BE2C (cell line): Measurements from ENCODE around the gene PPIH.
A peak's percentile ranks its signal among the peaks of the same experiment; 100 is the strongest.
"Not testable (repeated sequence)": the region's sequence is repeated elsewhere in the genome, so short reads cannot be mapped to it uniquely, and the experiment has no call there.

ENCODE experiments used
- DNase-seq: peaks from one replicate; pipeline ENCODE4 v3.0.0-alpha.2; 2020
- H3K27me3 ChIP-seq: fragments of 250-450 bp; sonication (Bioruptor Pico); 2 replicates; pipeline ENCODE4 v1.5.1; 2020; ENCODE audit warnings: mild to moderate bottlenecking
- H3K36me3 ChIP-seq: fragments of 250-450 bp; sonication (Bioruptor Pico); 2 replicates; pipeline ENCODE4 v1.5.1; 2020; ENCODE audit warnings: mild to moderate bottlenecking
- H3K4me1 ChIP-seq: fragments of 250-450 bp; sonication (Bioruptor Pico); 2 replicates; pipeline ENCODE4 v1.5.1; 2020
- H3K4me3 ChIP-seq: 2 replicates; pipeline ENCODE4 v1.5.1; 2011; ENCODE audit warnings: low read depth, low read length
- H3K9me3 ChIP-seq: fragments of 250-450 bp; sonication (Bioruptor Pico); 2 replicates; pipeline ENCODE4 v1.5.1; 2020
- CTCF ChIP-seq: IDR thresholded peaks from 2 replicates; pipeline ENCODE4 v1.5.1; 2012; ENCODE audit warnings: mild to moderate bottlenecking, low read depth, low read length

PPIH gene

GRCh38 chr1:42680921-42681683 is 22.9 kb downstream of the PPIH start:
- DNase-seq: no peak
- Histone ChIP-seq H3K9me3 (no peaks in the 10 kb centered on the region), H3K36me3 (peaks cover 24% of the 10 kb centered on the region), H3K4me3 (peak overlapping the region; percentile 88), H3K27me3 (no peaks in the 10 kb centered on the region), H3K4me1 (no peaks in the 10 kb centered on the region)
- no peak for TF ChIP-seq CTCF

GRCh38 chr1:42681741-42682483 is 23.7 kb downstream of the PPIH start, which contains the start of gene YBX1:
Gene YBX1 (plus strand): TSS chr1:42682418. CDS start chr1:42682566, 148 bp downstream.
- Histone ChIP-seq H3K9me3 (no peaks in the 10 kb centered on the region), H3K4me1 (no peaks in the 10 kb centered on the region), H3K36me3 (peaks cover 24% of the 10 kb centered on the region), H3K4me3 (peak within 1 kb of the TSS; percentile 88), H3K27me3 (no peaks in the 10 kb centered on the region)
- TF ChIP-seq CTCF: no peak
- peak; percentile 89 for DNase-seq

DNA sequence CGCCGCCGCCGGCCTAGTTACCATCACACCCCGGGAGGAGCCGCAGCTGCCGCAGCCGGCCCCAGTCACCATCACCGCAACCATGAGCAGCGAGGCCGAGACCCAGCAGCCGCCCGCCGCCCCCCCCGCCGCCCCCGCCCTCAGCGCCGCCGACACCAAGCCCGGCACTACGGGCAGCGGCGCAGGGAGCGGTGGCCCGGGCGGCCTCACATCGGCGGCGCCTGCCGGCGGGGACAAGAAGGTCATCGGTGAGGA is 24.2 kb downstream of the PPIH start:
- H3K9me3 ChIP-seq, DNase-seq, H3K4me1 ChIP-seq, H3K27me3 ChIP-seq: not testable (repeated sequence)
- Histone ChIP-seq H3K4me3 (peak overlapping the region; percentile 28; the same call in 1 of the 2 replicates), H3K36me3 (peaks cover 28% of the 10 kb centered on the region)

DNA sequence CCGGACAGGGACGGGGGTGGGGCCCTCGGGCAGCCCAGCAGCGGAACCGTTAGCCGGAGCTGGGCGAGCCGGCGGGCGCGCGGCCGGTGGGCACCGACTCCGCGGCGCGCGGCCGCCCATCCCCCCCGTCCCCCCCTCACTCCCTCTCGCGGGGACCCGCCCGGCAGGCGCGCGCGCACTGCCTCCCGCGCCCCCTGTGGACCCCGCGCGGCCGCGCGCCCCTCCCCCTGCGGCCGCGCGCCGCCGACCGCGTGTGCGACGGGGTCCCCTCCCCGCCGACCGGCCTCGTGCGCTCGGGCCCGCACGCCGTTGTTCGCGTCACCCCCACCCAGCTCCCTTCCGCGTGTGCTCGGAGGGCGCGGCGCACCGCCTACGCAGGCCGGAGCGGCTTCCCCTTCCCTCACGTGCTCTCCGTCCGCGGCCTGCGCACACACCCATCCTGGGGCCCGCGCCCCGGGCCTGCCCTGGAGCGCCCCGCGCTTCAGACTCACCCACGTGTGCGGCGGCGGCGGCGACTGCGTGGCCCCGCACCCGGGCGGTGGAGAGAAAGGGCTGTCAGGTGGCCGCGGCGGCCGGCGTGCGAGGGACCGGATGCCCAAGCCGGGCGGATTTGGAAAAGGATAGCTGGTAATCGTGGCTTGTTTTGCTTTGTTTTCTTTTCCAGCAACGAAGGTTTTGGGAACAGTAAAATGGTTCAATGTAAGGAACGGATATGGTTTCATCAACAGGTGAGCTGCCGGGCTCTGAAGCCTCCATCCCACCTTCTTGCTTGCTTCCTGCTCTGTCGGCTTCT is 24.7 kb downstream of the PPIH start:
- H3K4me3 ChIP-seq: peak overlapping the region; percentile 82
- no peaks in the 10 kb centered on the region for H3K4me1 ChIP-seq
- peak; percentile 59 for DNase-seq
- no peaks in the 10 kb centered on the region for H3K9me3 ChIP-seq
- no peak for TF ChIP-seq CTCF
- peaks cover 32% of the 10 kb centered on the region for H3K36me3 ChIP-seq
- H3K27me3 ChIP-seq: no peaks in the 10 kb centered on the region

DNA sequence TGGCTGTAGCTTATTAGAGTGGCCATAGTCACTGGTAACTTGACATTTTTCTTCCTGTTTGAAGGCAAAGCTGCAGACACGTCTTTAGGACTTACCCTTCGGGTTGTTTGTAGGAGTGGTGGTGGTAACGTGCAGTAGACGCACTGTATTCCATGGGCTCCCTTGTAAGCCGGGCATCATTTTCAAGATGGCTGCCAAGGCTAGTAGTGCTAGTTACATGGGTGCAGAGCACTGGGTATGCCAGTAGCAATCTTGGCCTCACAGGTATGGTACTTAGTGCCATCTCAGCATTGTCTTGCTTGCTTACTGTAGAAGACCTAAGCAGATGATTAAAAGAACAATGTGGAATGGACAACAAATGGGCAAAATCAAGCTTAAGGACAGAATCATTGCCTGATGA is 25.9 kb downstream of the PPIH start:
- peak overlapping the region; percentile 82 for H3K4me3 ChIP-seq

More for the DNA sequence above, 25.9 kb downstream of the PPIH start:
- Histone ChIP-seq H3K9me3 (no peaks in the 10 kb centered on the region), H3K36me3 (peaks cover 36% of the 10 kb centered on the region), H3K27me3 (no peaks in the 10 kb centered on the region), H3K4me1 (no peaks in the 10 kb centered on the region)
- peak; percentile 22 for DNase-seq
- no peak for TF ChIP-seq CTCF
